CD4-positive, CD25-positive, alpha-beta regulatory T cell (primary cell): Measurements from ENCODE around the gene TANC1. TPM values are rescaled to one million over a fixed set of nuclear protein-coding genes. Genes with fewer than 3 reads are reported as not detected.
A peak's percentile ranks its signal among the peaks of the same experiment; 100 is the strongest.

Source experiments
- ATAC-seq, 2 donors: fragments of 150-1000 bp; cut with Tn5 transposase; one replicate each; pipeline ENCODE4 v1.10.0; 2021; ENCODE audit warnings: low read depth in 2 of 2, moderate number of reproducible peaks in 2 of 2, moderate library complexity in 1 of 2
- DNase-seq, 3 donors: peaks; one replicate each; pipeline versions ENCODE4 v3.0.0 to v3.0.0-alpha.2; 2012 to 2022; ENCODE audit warnings: mixed read lengths in 1 of 3
- H3K27ac ChIP-seq: one replicate; pipeline ENCODE4 v1.7.0; 2013; ENCODE audit warnings: mild to moderate bottlenecking, low read length; ENCODE audit not compliant: insufficient read depth, poor library complexity, severe bottlenecking
- H3K27me3 ChIP-seq: one replicate; pipeline ENCODE4 v1.7.0; 2013; ENCODE audit warnings: low read length; ENCODE audit not compliant: control insufficient read depth, insufficient read depth
- H3K36me3 ChIP-seq: one replicate; pipeline ENCODE4 v1.7.0; 2013; ENCODE audit warnings: mild to moderate bottlenecking, low read length, moderate library complexity; ENCODE audit not compliant: control insufficient read depth, insufficient read depth
- H3K4me1 ChIP-seq: 2 replicates; pipeline ENCODE4 v1.7.0; 2013; ENCODE audit warnings: mild to moderate bottlenecking, low read length; ENCODE audit not compliant: insufficient read depth, control insufficient read depth, poor library complexity, severe bottlenecking
- H3K4me3 ChIP-seq: one replicate; pipeline ENCODE4 v1.7.0; 2013; ENCODE audit warnings: low read depth, mild to moderate bottlenecking, low read length, moderate library complexity
- H3K9me3 ChIP-seq, 2 experiments: 1 replicate in 1 of 2; 2 replicates in 1 of 2; pipeline ENCODE4 v1.7.0; 2013; ENCODE audit warnings: low read length in 2 of 2, mild to moderate bottlenecking in 1 of 2, moderate library complexity in 1 of 2; ENCODE audit not compliant: control insufficient read depth in 2 of 2
- H3K27ac Mint-ChIP-seq, 3 donors: one replicate each; pipeline ENCODE4 v1.8.0; 2020 to 2022; ENCODE audit warnings: mild to moderate bottlenecking in 3 of 3, mixed read lengths in 3 of 3, moderate library complexity in 2 of 3
- H3K27me3 Mint-ChIP-seq: one replicate; pipeline ENCODE4 v1.8.0; 2022; ENCODE audit warnings: mild to moderate bottlenecking, mixed read lengths
- H3K36me3 Mint-ChIP-seq: one replicate; pipeline ENCODE4 v1.8.0; 2020; ENCODE audit warnings: mixed read lengths
- H3K4me1 Mint-ChIP-seq, 4 donors: one replicate each; pipeline ENCODE4 v1.8.0; 2020 to 2022; ENCODE audit warnings: mixed read lengths in 4 of 4, mild to moderate bottlenecking in 1 of 4
- H3K4me3 Mint-ChIP-seq, 4 donors: one replicate each; pipeline ENCODE4 v1.8.0; 2020 to 2022; ENCODE audit warnings: mild to moderate bottlenecking in 4 of 4, mixed read lengths in 4 of 4, moderate library complexity in 3 of 4
- H3K9me3 Mint-ChIP-seq, 7 donors: one replicate each; pipeline ENCODE4 v1.8.0; 2020 to 2022; ENCODE audit warnings: mixed read lengths in 7 of 7, mild to moderate bottlenecking in 3 of 7, moderate library complexity in 2 of 7
- polyA plus RNA-seq, 4 donors: library from polyadenylated mRNA; unstranded; fragments of 300-500 nt; fragmentation: Illumina TruSeq; gene quantifications; one replicate each; pipeline ENCODE4 v1.2.3, GENCODE V29; 2021
- total RNA-seq: library from RNA; stranded (reverse); gene quantifications from one replicate; pipeline ENCODE4 v1.2.3, GENCODE V29; 2022

TANC1 gene
- total and polyA plus RNA-seq, 5 donors from 2014 or later = 0.06 to 0.07 TPM; not detected in 3

- H3K4me1 Mint-ChIP-seq = no peaks in the 10 kb centered on the region
These were observed 165.4 kb downstream of the TANC1 start for GRCh38 chr2:159133797-159134196.

GRCh38 chr2:159134979-159135378 lies 166.5 kb downstream of the TANC1 start:
- Histone ChIP-seq H3K4me3 (no peak overlapping the region), H3K9me3 (no peaks in the 10 kb centered on the region), H3K27ac (no peak overlapping the region), H3K4me1 (no peaks in the 10 kb centered on the region), H3K36me3 (no peaks in the 10 kb centered on the region), H3K27me3 (no peaks in the 10 kb centered on the region)
- Mint-ChIP-seq H3K27me3 (peaks cover 9% of the 10 kb centered on the region), H3K27ac (no peak overlapping the region), H3K4me1 (no peaks in the 10 kb centered on the region), H3K9me3 (peaks cover 0 to 2% (median 0%) of the 10 kb centered on the region in 7 donors), H3K36me3 (no peaks in the 10 kb centered on the region), H3K4me3 (no peak overlapping the region)
- ATAC-seq (no peak), DNase-seq (no peak)

More at GRCh38 chr2:159133797-159134196, 165.4 kb downstream of the TANC1 start:
- Histone ChIP-seq H3K27me3 (no peaks in the 10 kb centered on the region), H3K9me3 (no peaks in the 10 kb centered on the region), H3K27ac (no peak overlapping the region), H3K4me1 (no peaks in the 10 kb centered on the region), H3K36me3 (no peaks in the 10 kb centered on the region), H3K4me3 (no peak overlapping the region)
- no peak overlapping the region for H3K27ac Mint-ChIP-seq
- ATAC-seq (no peak), DNase-seq (peak in 1 of 3 donors; percentile 21)
- H3K27me3 Mint-ChIP-seq = peaks cover 5% of the 10 kb centered on the region
- peaks cover 0 to 2% (median 0%) of the 10 kb centered on the region in 7 donors for H3K9me3 Mint-ChIP-seq
- H3K4me3 Mint-ChIP-seq = no peak overlapping the region
- no peaks in the 10 kb centered on the region for H3K36me3 Mint-ChIP-seq

- no peaks in the 10 kb centered on the region for H3K36me3 ChIP-seq
- H3K36me3 Mint-ChIP-seq = no peaks in the 10 kb centered on the region
- peaks cover under 1% of the 10 kb centered on the region for H3K27me3 ChIP-seq
- H3K27me3 Mint-ChIP-seq = peaks cover 9% of the 10 kb centered on the region
- H3K9me3 ChIP-seq = no peaks in the 10 kb centered on the region
- no peak overlapping the region for H3K4me3 Mint-ChIP-seq
- H3K4me3 ChIP-seq = no peak overlapping the region
- H3K4me1 ChIP-seq = no peaks in the 10 kb centered on the region
- ATAC-seq (no peak), DNase-seq (no peak)
- peaks cover 0 to 2% (median 0%) of the 10 kb centered on the region in 7 donors for H3K9me3 Mint-ChIP-seq
- H3K4me1 Mint-ChIP-seq = no peaks in the 10 kb centered on the region
- no peak overlapping the region for H3K27ac ChIP-seq
- no peak overlapping the region for H3K27ac Mint-ChIP-seq
These were observed 168.0 kb downstream of the TANC1 start for GRCh38 chr2:159136391-159136790.

- peaks cover 6% of the 10 kb centered on the region for H3K27me3 ChIP-seq
- Mint-ChIP-seq H3K27me3 (peaks cover 9% of the 10 kb centered on the region), H3K27ac (no peak overlapping the region), H3K9me3 (peaks cover 0 to 2% (median 0%) of the 10 kb centered on the region in 7 donors), H3K36me3 (no peaks in the 10 kb centered on the region), H3K4me1 (no peaks in the 10 kb centered on the region), H3K4me3 (no peak overlapping the region)
- no peak overlapping the region for H3K27ac ChIP-seq
- H3K4me3 ChIP-seq = no peak overlapping the region
- ATAC-seq (no peak), DNase-seq (no peak)
- no peaks in the 10 kb centered on the region for H3K9me3 ChIP-seq
- no peaks in the 10 kb centered on the region for H3K4me1 ChIP-seq
- H3K36me3 ChIP-seq = no peaks in the 10 kb centered on the region
These were observed 169.2 kb downstream of the TANC1 start for GRCh38 chr2:159137511-159138241.

- H3K4me3 Mint-ChIP-seq = no peak overlapping the region
- no peak for DNase-seq
- H3K27ac ChIP-seq = no peak overlapping the region
- H3K9me3 ChIP-seq = no peaks in the 10 kb centered on the region
- no peak for ATAC-seq
- H3K27me3 ChIP-seq = peaks cover 6% of the 10 kb centered on the region
- no peak overlapping the region for H3K4me3 ChIP-seq
- H3K27me3 Mint-ChIP-seq = peaks cover 9% of the 10 kb centered on the region
- H3K4me1 ChIP-seq = no peaks in the 10 kb centered on the region
- peaks cover 0 to 2% (median 0%) of the 10 kb centered on the region in 7 donors for H3K9me3 Mint-ChIP-seq
- no peaks in the 10 kb centered on the region for H3K36me3 Mint-ChIP-seq
- no peaks in the 10 kb centered on the region for H3K4me1 Mint-ChIP-seq
- no peaks in the 10 kb centered on the region for H3K36me3 ChIP-seq
- no peak overlapping the region for H3K27ac Mint-ChIP-seq
These were observed 170.3 kb downstream of the TANC1 start for GRCh38 chr2:159138642-159139182.

GRCh38 chr2:159139216-159139933 lies 170.9 kb downstream of the TANC1 start:
- H3K27me3 ChIP-seq = peaks cover 6% of the 10 kb centered on the region
- peaks cover 4% of the 10 kb centered on the region for H3K27me3 Mint-ChIP-seq
- H3K4me1 Mint-ChIP-seq = no peaks in the 10 kb centered on the region
- no peak overlapping the region for H3K4me3 ChIP-seq
- ATAC-seq = no peak
- no peak overlapping the region for H3K27ac ChIP-seq
- no peaks in the 10 kb centered on the region for H3K4me1 ChIP-seq
- no peak for DNase-seq
- H3K9me3 ChIP-seq = no peaks in the 10 kb centered on the region
- peaks cover 0 to 2% (median 0%) of the 10 kb centered on the region in 7 donors for H3K9me3 Mint-ChIP-seq
- H3K36me3 Mint-ChIP-seq = no peaks in the 10 kb centered on the region
- no peak overlapping the region for H3K4me3 Mint-ChIP-seq
- H3K27ac Mint-ChIP-seq = no peak overlapping the region
- no peaks in the 10 kb centered on the region for H3K36me3 ChIP-seq

- Mint-ChIP-seq H3K27me3 (peaks cover 4% of the 10 kb centered on the region), H3K9me3 (peaks cover 0 to 2% (median 0%) of the 10 kb centered on the region in 7 donors), H3K4me1 (peaks cover 0 to 3% (median 0%) of the 10 kb centered on the region in 4 donors), H3K36me3 (no peaks in the 10 kb centered on the region), H3K27ac (no peak overlapping the region), H3K4me3 (no peak overlapping the region)
- Histone ChIP-seq H3K4me1 (no peaks in the 10 kb centered on the region), H3K36me3 (no peaks in the 10 kb centered on the region), H3K9me3 (no peaks in the 10 kb centered on the region), H3K27me3 (peaks cover 6% of the 10 kb centered on the region), H3K27ac (no peak overlapping the region), H3K4me3 (no peak overlapping the region)
- no peak for ATAC-seq
- DNase-seq = no peak
These were observed 171.8 kb downstream of the TANC1 start for GRCh38 chr2:159140070-159140769.
